HepG2 (cell line): ENCODE data around the gene OR51T1. TPM values are rescaled to one million over a fixed set of nuclear protein-coding genes. Genes with fewer than 3 reads are reported as not detected.

Source experiments
- DPF2 ChIP-seq: sonication (generic); formaldehyde crosslinking; IDR thresholded peaks from 2 replicates; pipeline ENCODE4 v1.4.0; 2020; ENCODE audit warnings: mild to moderate bottlenecking, low read depth, missing genetic modification reagents, borderline replicate concordance
- EED ChIP-seq: sonication (generic); formaldehyde crosslinking; IDR thresholded peaks from 2 replicates; pipeline ENCODE4 v1.5.0; 2020; ENCODE audit warnings: mild to moderate bottlenecking, missing genetic modification reagents
- IRF2 ChIP-seq: IDR thresholded peaks from 2 replicates; pipeline ENCODE4 v1.6.1; 2018; ENCODE audit warnings: missing genetic modification reagents, missing compliant biosample characterization
- RNF219 ChIP-seq: sonication (generic); formaldehyde crosslinking; IDR thresholded peaks from 2 replicates; pipeline ENCODE4 v1.5.0; 2020; ENCODE audit warnings: mild to moderate bottlenecking, missing genetic modification reagents
- TARDBP ChIP-seq: sonication (generic); formaldehyde crosslinking; IDR thresholded peaks from 2 replicates; pipeline ENCODE4 v1.8.0; 2022; ENCODE audit warnings: mild to moderate bottlenecking, missing genetic modification reagents
- UBTF ChIP-seq: sonication (generic); formaldehyde crosslinking; IDR thresholded peaks from 2 replicates; pipeline ENCODE4 v1.4.0; 2020; ENCODE audit warnings: mild to moderate bottlenecking, missing genetic modification reagents
- ZNF44 ChIP-seq: sonication (generic); formaldehyde crosslinking; IDR thresholded peaks from 2 replicates; pipeline ENCODE4 v1.5.1; 2020; ENCODE audit warnings: mild to moderate bottlenecking, missing genetic modification reagents
- ZNF644 ChIP-seq: IDR thresholded peaks from 2 replicates; pipeline ENCODE4 v1.6.1; 2016; ENCODE audit warnings: low read depth
- polyA plus RNA-seq, 8 experiments: library from polyadenylated mRNA; depleted of rRNA in 3 of 8; stranded (reverse) in 7 of 8; unstranded in 1 of 8; fragments of >200 nt; fragmentation: Illumina TruSeq in 4 of 8; extraction: Trizol in 4 of 8; gene quantifications; 2 replicates each; pipeline versions ENCODE4 v1.2.1 to v1.2.3, GENCODE V29; 2011 to 2016; ENCODE audit warnings: low read depth in 4 of 8, missing spikeins in 1 of 8, mixed read lengths in 1 of 8; ENCODE audit not compliant: insufficient read depth in 1 of 8
- total RNA-seq, 5 experiments: library from RNA; depleted of rRNA; stranded (reverse); fragments of >200 nt; fragmentation: Illumina TruSeq; extraction: Trizol; gene quantifications; 2 replicates each; pipeline ENCODE4 v1.2.3, GENCODE V29; 2016; ENCODE audit warnings: low read depth in 1 of 5

OR51T1 gene
- total and polyA plus RNA-seq, 2 of the 13 experiments (the other 11 are each of a cell fraction or from before 2014, with no cell fraction given) = not detected

- no peak for TF ChIP-seq UBTF
- TF ChIP-seq DPF2 = no peak
- no peak for TF ChIP-seq ZNF644 (CRISPR knock-in tag)
- TF ChIP-seq ZNF44 (CRISPR knock-in tag) = no peak
- no peak for TF ChIP-seq RNF219 (CRISPR knock-in tag)
- TF ChIP-seq EED (CRISPR knock-in tag) = no peak
- TF ChIP-seq IRF2 = no peak
- TF ChIP-seq TARDBP = no peak
These were observed at the start of gene OR51T1 (continued) for GRCh38 chr11:4881860-4882500.
